HG02759 (cell line): ENCODE results near the gene ATP6V0A4.

Experiments
- ATAC-seq: cut with Tn5 transposase; IDR thresholded peaks from one replicate; pipeline ENCODE4 v1.9.1; 2021; ENCODE audit warnings: mild to moderate bottlenecking, moderate library complexity; ENCODE audit not compliant: unreplicated experiment

ATP6V0A4 gene

DNA sequence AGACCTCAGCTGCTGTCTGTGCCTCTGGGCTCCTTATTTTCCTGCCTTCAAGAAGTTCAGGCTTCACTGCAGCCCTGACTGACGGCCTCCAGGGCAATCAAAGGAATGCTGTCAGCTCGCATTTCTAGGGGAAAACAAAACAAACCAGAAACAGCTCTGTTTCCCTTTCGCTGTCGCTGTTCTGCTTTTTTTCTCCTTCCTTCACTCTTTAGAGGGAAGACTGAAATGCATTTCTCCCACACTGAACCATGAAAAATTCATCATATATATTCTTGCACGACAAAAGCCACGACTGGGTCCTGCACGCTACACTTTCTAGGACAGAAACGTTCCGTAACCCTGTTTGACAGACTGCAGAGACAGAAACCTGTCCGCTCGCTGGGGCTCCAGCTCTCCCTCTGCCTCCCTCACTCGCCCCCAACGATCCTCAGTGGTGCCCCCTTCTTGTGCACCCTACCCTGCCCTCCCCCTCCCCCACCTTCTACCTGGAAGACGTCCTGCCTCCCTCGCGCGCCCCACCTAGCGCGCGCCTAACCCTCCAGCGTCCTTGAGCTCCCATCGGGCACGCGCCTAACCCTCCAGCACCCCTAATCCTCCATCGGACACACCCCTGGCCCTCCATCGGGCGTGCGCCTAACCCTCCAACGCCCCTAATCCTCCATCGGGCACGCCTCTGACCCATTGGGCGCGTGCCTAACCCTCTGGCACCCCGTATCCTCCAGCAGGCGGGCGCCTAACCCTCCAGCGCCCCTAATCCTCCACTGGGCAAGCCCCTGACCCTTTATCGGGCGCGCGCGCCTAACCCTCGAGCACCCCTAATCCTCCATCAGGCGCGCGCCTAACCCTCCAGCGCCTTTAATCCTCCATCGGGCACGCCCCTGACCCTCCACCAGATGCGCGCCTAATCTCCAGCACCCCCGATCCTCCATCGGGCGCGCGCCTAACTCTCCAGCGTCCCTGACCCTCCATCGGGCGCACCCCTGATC lies 134.0 kb downstream of the ATP6V0A4 start:
- no peak for ATAC-seq

DNA sequence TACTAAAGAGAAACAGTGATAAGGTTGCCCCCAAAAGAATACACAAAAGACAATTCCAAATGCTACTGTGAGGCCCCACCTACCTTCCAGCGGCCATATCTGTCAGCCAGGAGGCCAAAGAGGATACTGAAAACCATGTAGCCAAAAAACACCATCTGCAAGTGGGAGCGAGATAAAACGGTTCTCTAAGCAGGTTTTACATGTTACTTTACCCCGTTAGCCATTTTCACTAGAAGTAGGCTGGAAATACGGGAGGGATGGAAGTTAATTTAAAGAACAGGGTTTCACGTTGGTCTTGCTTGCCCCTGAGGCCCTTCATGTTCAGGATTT lies 135.0 kb downstream of the ATP6V0A4 start:
- ATAC-seq: no peak

DNA sequence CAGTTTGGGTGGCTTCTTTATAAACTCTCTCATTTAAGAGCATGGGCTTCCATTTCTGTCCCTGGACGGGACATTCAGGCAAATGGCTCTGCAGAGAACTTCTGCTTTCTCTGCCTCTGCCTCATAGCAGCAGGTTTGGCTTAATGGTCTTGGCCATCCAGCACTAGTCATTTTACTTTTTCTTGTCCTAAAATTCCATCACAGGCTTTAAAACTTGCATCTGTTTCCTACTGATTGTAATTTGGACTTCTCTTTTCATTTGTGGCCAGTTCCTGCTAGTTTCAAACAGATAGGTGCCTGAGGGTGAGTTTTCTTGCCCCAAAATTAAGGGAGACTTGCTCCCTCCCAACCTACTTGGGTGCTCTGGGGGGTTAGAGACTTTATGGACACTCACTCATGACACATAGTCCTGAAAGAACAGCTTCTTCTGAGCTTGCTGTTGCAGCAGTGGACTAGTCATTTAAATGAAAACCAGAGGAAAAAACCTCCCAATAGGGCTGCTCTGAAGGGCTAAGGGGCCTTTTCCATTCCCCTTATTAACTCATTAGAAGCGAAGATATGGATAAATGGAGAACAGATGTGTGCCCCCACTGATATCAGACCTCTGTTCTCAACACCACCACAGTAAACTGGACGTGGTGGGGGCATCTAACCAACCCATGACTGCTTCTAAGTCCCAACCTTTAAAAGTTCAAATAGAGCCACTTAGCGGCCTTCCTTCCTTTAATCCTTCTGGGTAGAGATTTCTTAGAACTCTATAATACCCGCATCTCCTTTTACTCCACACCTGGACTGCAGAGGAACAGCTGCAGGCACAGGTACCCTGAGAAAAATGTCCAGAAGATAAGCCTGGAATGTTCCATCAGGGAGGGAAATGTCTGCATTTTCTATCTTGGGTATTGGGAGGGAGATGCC lies 135.7 kb downstream of the ATP6V0A4 start:
- no peak for ATAC-seq

DNA sequence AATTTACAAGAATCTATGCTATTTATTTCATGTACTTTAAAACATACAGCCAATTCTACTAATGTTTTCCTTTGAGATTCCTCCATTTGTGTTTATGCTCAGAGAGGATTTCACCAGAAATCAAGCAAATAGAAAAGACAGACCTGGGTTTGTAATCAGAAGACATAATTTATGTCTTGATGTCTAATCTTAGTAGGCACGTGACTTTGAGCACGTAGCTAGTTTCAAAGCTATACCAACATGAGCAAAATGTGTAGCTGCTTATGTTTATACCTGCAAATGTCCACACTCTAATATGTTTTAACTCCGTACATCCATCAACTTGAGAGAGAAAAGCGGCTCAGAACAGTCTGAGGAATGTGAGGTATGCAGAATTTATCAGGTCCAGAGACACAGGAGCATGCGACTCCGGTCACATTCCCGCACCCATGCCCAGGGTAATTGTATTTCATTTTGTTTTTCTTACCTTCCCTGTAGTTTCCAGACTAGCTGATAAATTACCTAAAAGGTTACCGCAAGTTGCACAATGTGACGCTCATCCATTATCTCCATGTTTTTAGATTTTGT lies 136.8 kb downstream of the ATP6V0A4 start:
- ATAC-seq: no peak

DNA sequence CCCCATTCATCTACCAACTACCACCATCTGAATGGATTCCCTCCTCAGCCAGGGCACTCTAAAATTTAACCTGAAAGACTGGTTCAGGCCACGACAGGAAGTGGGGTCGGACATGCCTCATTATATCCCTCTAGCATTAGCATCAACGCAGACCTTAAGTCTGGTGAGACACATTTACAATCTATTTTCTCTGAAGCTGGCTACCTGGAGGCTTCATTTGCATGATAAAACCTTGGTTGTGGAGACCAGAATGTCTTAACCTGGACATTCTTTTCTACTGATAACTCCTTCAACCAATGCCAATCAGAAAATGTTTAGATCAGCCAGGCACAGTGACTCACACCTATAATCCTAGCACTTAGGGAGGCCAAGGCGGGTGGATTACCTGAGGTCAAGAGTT lies 139.1 kb downstream of the ATP6V0A4 start:
- no peak for ATAC-seq

DNA sequence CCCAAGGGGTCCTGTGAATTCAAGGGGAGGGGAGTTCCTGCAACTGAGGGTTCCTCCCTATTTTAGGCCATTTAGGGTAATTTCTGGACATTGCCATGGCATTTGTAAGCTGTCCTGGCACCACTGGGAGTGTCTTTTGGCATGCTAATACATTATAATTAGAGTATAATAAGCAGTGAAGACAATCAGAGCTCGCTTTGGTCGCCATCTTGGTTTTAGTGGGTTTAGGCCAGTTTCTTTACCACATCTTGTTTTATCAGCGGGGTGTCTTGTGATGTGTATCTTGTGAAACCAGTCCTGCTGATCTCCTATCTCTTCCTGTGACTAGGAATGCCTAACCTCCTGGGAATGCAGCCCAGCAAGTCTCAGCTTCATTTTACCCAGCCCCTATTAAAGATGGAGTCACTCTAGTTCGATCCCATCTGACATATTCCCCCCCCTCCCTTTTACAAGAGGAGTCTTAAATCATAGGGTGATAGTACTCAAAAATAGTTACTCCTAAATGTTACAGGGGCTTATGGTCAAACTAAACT lies 140.1 kb downstream of the ATP6V0A4 start:
- ATAC-seq: no peak

DNA sequence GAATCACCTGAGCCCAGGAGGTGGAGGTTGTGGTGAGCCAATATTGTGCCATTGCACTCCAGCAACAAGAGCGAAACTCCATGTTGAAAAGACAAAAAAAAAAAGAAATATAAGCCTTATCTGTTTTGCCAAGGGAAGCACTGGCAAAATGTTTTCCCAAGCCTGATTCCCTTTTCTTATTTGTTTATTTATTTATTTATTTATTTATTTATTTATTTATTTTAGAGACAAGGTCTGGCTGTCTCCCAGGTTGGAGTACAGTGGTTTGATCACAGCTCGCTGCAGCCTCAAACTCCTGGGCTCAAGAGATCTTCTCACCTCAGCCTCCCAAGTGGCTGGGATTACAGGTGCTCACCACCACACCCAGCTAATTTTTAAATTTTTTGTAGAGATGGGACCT lies 141.0 kb downstream of the ATP6V0A4 start:
- no peak for ATAC-seq
